GM12892 (cell line): ENCODE data around the gene MRE11.

Experiments
- POLR2A ChIP-seq: IDR thresholded peaks from 2 replicates; pipeline ENCODE4 v1.6.1; 2011; ENCODE audit warnings: low read depth, low read length, control low read depth
- POLR2AphosphoS5 ChIP-seq: IDR thresholded peaks from 2 replicates; pipeline ENCODE4 v1.6.1; 2011; ENCODE audit warnings: low read depth, low read length, control low read depth

- TF ChIP-seq POLR2A, result no peak
- TF ChIP-seq POLR2AphosphoS5, result no peak
Observed at GRCh38 chr11:94459576-94459975, 34.1 kb downstream of the MRE11 start.
